OCI-LY7 (cell line): Measurements from ENCODE around the gene FGF8. TPM values are rescaled to one million over a fixed set of nuclear protein-coding genes. Genes with fewer than 3 reads are reported as not detected.

ENCODE experiments used
- BruUV-seq: library from RNA; stranded (reverse); fragments of 400-500 nt; replicated peaks from 2 replicates; lab custom pipeline; 2021; lab: Mats Ljungman, UMichigan
- CTCF ChIA-PET: fragments of 300-600 bp; sonication (Branson Sonifier 250); formaldehyde crosslinking; loops from one replicate; lab custom pipeline; 2022; ENCODE audit warnings: antibody characterized with exemption; ENCODE audit not compliant: unreplicated experiment; lab: Charles Lee
- POLR2A ChIA-PET: fragments of 300-600 bp; sonication (Branson Sonifier 250); formaldehyde crosslinking; loops from one replicate; lab custom pipeline; 2022; ENCODE audit warnings: antibody characterized with exemption; lab: Charles Lee
- DNase-seq: peaks from one replicate; pipeline ENCODE4 v3.0.0-alpha.2; 2015; ENCODE audit warnings: low spot score
- H2AFZ ChIP-seq: fragments of 200-600 bp; sonication (generic), shearing (Covaris generic); 2 replicates; pipeline ENCODE4 v1.6.1; 2014; ENCODE audit warnings: mild to moderate bottlenecking, antibody characterized with exemption, low read length, moderate library complexity
- H3K27ac ChIP-seq: fragments of 200-600 bp; sonication (generic); 2 replicates; pipeline ENCODE4 v1.5.1; 2014; ENCODE audit warnings: mixed run types, low read depth, mild to moderate bottlenecking, moderate library complexity, low read length, inconsistent platforms; ENCODE audit not compliant: poor library complexity, severe bottlenecking
- H3K36me3 ChIP-seq: fragments of 200-600 bp; sonication (generic); 2 replicates; pipeline ENCODE4 v1.6.1; 2014; ENCODE audit warnings: mild to moderate bottlenecking, antibody characterized with exemption, low read length, moderate library complexity, mixed read lengths; ENCODE audit not compliant: insufficient read depth
- H3K4me1 ChIP-seq: fragments of 200-600 bp; sonication (generic); 2 replicates; pipeline ENCODE4 v1.5.1; 2014; ENCODE audit warnings: mild to moderate bottlenecking, low read length; ENCODE audit not compliant: insufficient read depth, poor library complexity, severe bottlenecking
- H3K4me2 ChIP-seq: fragments of 200-600 bp; sonication (generic); 2 replicates; pipeline ENCODE4 v1.6.1; 2014; ENCODE audit warnings: mild to moderate bottlenecking, low read length
- H3K4me3 ChIP-seq: fragments of 200-600 bp; sonication (generic); 2 replicates; pipeline ENCODE4 v1.5.1; 2014; ENCODE audit warnings: mild to moderate bottlenecking, low read depth, low read length; ENCODE audit not compliant: poor library complexity, severe bottlenecking
- H3K79me2 ChIP-seq: fragments of 200-600 bp; sonication (generic); 2 replicates; pipeline ENCODE4 v1.6.1; 2016; ENCODE audit warnings: low read depth, mild to moderate bottlenecking, low read length, moderate library complexity, mixed read lengths; ENCODE audit not compliant: insufficient read depth
- H3K9me2 ChIP-seq: fragments of 200-600 bp; sonication (generic); 2 replicates; pipeline ENCODE4 v1.6.1; 2016; ENCODE audit warnings: mild to moderate bottlenecking, low read length, mixed read lengths; ENCODE audit not compliant: insufficient read depth
- H3K9me3 ChIP-seq: fragments of 200-600 bp; sonication (generic); 2 replicates; pipeline ENCODE4 v1.6.1; 2014; ENCODE audit warnings: mild to moderate bottlenecking, mixed run types, low read length, mixed read lengths
- H4K20me1 ChIP-seq: fragments of 200-600 bp; sonication (generic); 2 replicates; pipeline ENCODE4 v1.6.1; 2014; ENCODE audit warnings: mild to moderate bottlenecking, antibody characterized with exemption, low read length, moderate library complexity, mixed read lengths; ENCODE audit not compliant: insufficient read depth
- CTCF ChIP-seq: fragments of 200-600 bp; sonication (generic); conservative IDR thresholded peaks from 2 replicates; pipeline ENCODE4 v1.5.1; 2014; ENCODE audit warnings: mild to moderate bottlenecking, antibody characterized with exemption, low read length, moderate library complexity, mixed read lengths
- EZH2phosphoT487 ChIP-seq: fragments of 200-600 bp; sonication (generic); IDR thresholded peaks from 2 replicates; pipeline ENCODE4 v1.6.1; 2018; ENCODE audit warnings: low read depth, borderline replicate concordance, mild to moderate bottlenecking, mixed run types, antibody characterized with exemption, low read length, moderate library complexity, mixed read lengths
- intact Hi-C: fragments of 100-400 bp; cut with micrococcal nuclease; formaldehyde crosslinking; loops from one replicate; pipeline ENCODE4 v1.10.0; 2022; ENCODE audit not compliant: unreplicated experiment
- total RNA-seq, 2 experiments: library from RNA; depleted of rRNA in 1 of 2; stranded (reverse); fragments of >200 nt in 1 of 2; shearing (Covaris generic) in 1 of 2; gene quantifications; 2 replicates each; pipeline ENCODE4 v1.2.3, GENCODE V29; 2014 to 2022

The FGF8 gene
- total RNA-seq, 2 experiments from 2014 or later = 0.44 to 0.86 TPM

GRCh38 chr10:101807158-101807557 is 31.2 kb upstream of the FGF8 start:
- no peak overlapping the region for H3K4me3 ChIP-seq
- no TSS peak for BruUV-seq
- H3K4me1 ChIP-seq = no peaks in the 10 kb centered on the region
- H3K9me3 ChIP-seq = no peaks in the 10 kb centered on the region
- no peaks in the 10 kb centered on the region for H3K9me2 ChIP-seq
- ChIA-PET CTCF (no interaction called here), POLR2A (interaction anchor here (0.7 to 2.8 kb wide), 2 partner anchors 9 to 24 kb away, joined by 4 to 8 read pairs; partner anchors contain the start of gene NPM3)
- intact Hi-C loops = no loop called here
- no peak for TF ChIP-seq CTCF
- no peak for TF ChIP-seq EZH2phosphoT487
- no peak overlapping the region for H2AFZ ChIP-seq
- H3K36me3 ChIP-seq = peaks cover 96% of the 10 kb centered on the region
- peaks cover 31% of the 10 kb centered on the region; the same call in 1 of the 2 replicates for H3K79me2 ChIP-seq
- no peak overlapping the region for H3K27ac ChIP-seq
- DNase-seq = no peak
- no peaks in the 10 kb centered on the region for H4K20me1 ChIP-seq
- no peak overlapping the region for H3K4me2 ChIP-seq

GRCh38 chr10:101803511-101803910 is 27.6 kb upstream of the FGF8 start:
- no peaks in the 10 kb centered on the region for H3K4me1 ChIP-seq
- ChIA-PET CTCF (no interaction called here), POLR2A (interaction anchor here (0.6 kb wide), 1 partner anchor 1306 kb away, joined by 3 read pairs; no protein-coding TSS in a partner anchor)
- BruUV-seq = no TSS peak
- no peak for DNase-seq
- H2AFZ ChIP-seq = no peak overlapping the region
- peaks cover 22% of the 10 kb centered on the region for H3K79me2 ChIP-seq
- no peak overlapping the region for H3K4me2 ChIP-seq
- no peaks in the 10 kb centered on the region for H4K20me1 ChIP-seq
- intact Hi-C loops = no loop called here
- peaks cover 97% of the 10 kb centered on the region for H3K36me3 ChIP-seq
- no peak overlapping the region for H3K27ac ChIP-seq
- TF ChIP-seq EZH2phosphoT487 (no peak), CTCF (no peak)
- H3K9me3 ChIP-seq = no peaks in the 10 kb centered on the region
- H3K4me3 ChIP-seq = no peak overlapping the region
- H3K9me2 ChIP-seq = no peaks in the 10 kb centered on the region

GRCh38 chr10:101797403-101798059 is 21.6 kb upstream of the FGF8 start:
- H2AFZ ChIP-seq = no peak overlapping the region
- CTCF ChIA-PET = no interaction called here

More at GRCh38 chr10:101797403-101798059, 21.6 kb upstream of the FGF8 start:
- Histone ChIP-seq H3K9me2 (no peaks in the 10 kb centered on the region), H3K9me3 (no peaks in the 10 kb centered on the region), H3K4me1 (no peaks in the 10 kb centered on the region), H3K4me3 (no peak overlapping the region), H3K4me2 (no peak overlapping the region), H3K27ac (no peak overlapping the region), H3K36me3 (peaks cover 100% of the 10 kb centered on the region), H4K20me1 (peaks cover 11% of the 10 kb centered on the region; the same call in 1 of the 2 replicates), H3K79me2 (peaks cover 22% of the 10 kb centered on the region)
- no peak for TF ChIP-seq CTCF
- TF ChIP-seq EZH2phosphoT487 = no peak
- BruUV-seq = no TSS peak
- DNase-seq = no peak
- POLR2A ChIA-PET = interaction anchor here (0.5 to 1.3 kb wide), 8 partner anchors 10 to 845 kb away, joined by 3 to 8 read pairs (median 4); partner anchors contain the start of gene NPM3
- intact Hi-C loops = no loop called here
